GM20431 (cell line): ENCODE measurements around the gene PRDM10.

Experiments used
- in situ Hi-C: fragments of 300-500 bp; cut with MseI, MboI; formaldehyde crosslinking; loops from one replicate; pipeline ENCODE4 v1.15.0; 2020; ENCODE audit warnings: low sequenced_read_pairs; ENCODE audit not compliant: unreplicated experiment

The PRDM10 gene

GRCh38 chr11:129951201-129951865 lies 51.3 kb downstream of the PRDM10 start:
- in situ Hi-C loops: no loop called here

- in situ Hi-C loops: no loop called here
These were observed 52.2 kb downstream of the PRDM10 start for GRCh38 chr11:129950101-129951091.

- in situ Hi-C loops: no loop called here
These were observed 53.6 kb downstream of the PRDM10 start for GRCh38 chr11:129948926-129949466.

GRCh38 chr11:129947474-129947873 lies 55.2 kb downstream of the PRDM10 start:
- in situ Hi-C loops: no loop called here

GRCh38 chr11:129946965-129947364 lies 55.7 kb downstream of the PRDM10 start:
- in situ Hi-C loops: no loop called here

GRCh38 chr11:129946256-129946655 lies 56.4 kb downstream of the PRDM10 start:
- in situ Hi-C loops: no loop called here

- in situ Hi-C loops: no loop called here
These were observed 57.3 kb downstream of the PRDM10 start for GRCh38 chr11:129945373-129945772.

- in situ Hi-C loops: no loop called here
These were observed 57.9 kb downstream of the PRDM10 start for GRCh38 chr11:129944696-129945095.

- in situ Hi-C loops: no loop called here
These were observed 59.6 kb downstream of the PRDM10 start for GRCh38 chr11:129943036-129943435.

- in situ Hi-C loops: no loop called here
These were observed 63.1 kb downstream of the PRDM10 start for GRCh38 chr11:129939510-129939909.

GRCh38 chr11:129938764-129939163 lies 63.9 kb downstream of the PRDM10 start:
- in situ Hi-C loops: no loop called here

GRCh38 chr11:129937592-129938238 lies 64.9 kb downstream of the PRDM10 start:
- in situ Hi-C loops: no loop called here

GRCh38 chr11:129935723-129936122 lies 66.9 kb downstream of the PRDM10 start:
- in situ Hi-C loops: no loop called here

GRCh38 chr11:129933891-129934290 lies 68.7 kb downstream of the PRDM10 start:
- in situ Hi-C loops: no loop called here

GRCh38 chr11:129933262-129933661 lies 69.4 kb downstream of the PRDM10 start:
- in situ Hi-C loops: no loop called here

GRCh38 chr11:129932381-129933067 lies 70.1 kb downstream of the PRDM10 start:
- in situ Hi-C loops: no loop called here

GRCh38 chr11:129930743-129931142 lies 71.9 kb downstream of the PRDM10 start:
- in situ Hi-C loops: no loop called here

- in situ Hi-C loops: no loop called here
These were observed 72.3 kb downstream of the PRDM10 start for GRCh38 chr11:129930296-129930695.

GRCh38 chr11:129929721-129930120 lies 72.9 kb downstream of the PRDM10 start:
- in situ Hi-C loops: no loop called here
